ENCODE measurements around the gene ATF6. TPM values are rescaled to one million over a fixed set of nuclear protein-coding genes. Genes with fewer than 3 reads are reported as not detected.

ATF6 gene
- polyA plus RNA-seq, 2 of the 4 experiments (the other 2 are of a cell fraction), result 8.6 to 28.0 TPM

- FAIRE-seq (no peak), ATAC-seq (no peak), DNase-seq (ENCODE audit: low read depth in 1 of 2, low spot score in 1 of 2) (no peak)
- Histone ChIP-seq H3K9me3 (no peaks in the 10 kb centered on the region), H3K4me3 (no peak overlapping the region), H3K4me2 (no peak overlapping the region), H3K27ac (no peak overlapping the region), H3K4me1 (no peaks in the 10 kb centered on the region)
- ChIA-PET CTCF (no interaction called here), POLR2A (no interaction called here)
- TF ChIP-seq NFE2L2 (conservative IDR thresholded peaks at IDR 0.05; ENCODE audit: low read length) (no peak), CBX8 (IDR thresholded peaks at IDR 0.05) (no peak), HES2 (IDR thresholded peaks at IDR 0.05) (no peak), POLR2AphosphoS2 (conservative IDR thresholded peaks at IDR 0.05; ENCODE audit: low read length) (no peak), SREBF2 (IDR thresholded peaks at IDR 0.05) (no peak), ZSCAN20 (CRISPR knock-in tag; IDR thresholded peaks at IDR 0.05) (no peak), CHD4 (IDR thresholded peaks at IDR 0.05; ENCODE audit: borderline replicate concordance) (no peak), SMC3 (IDR thresholded peaks at IDR 0.05) (no peak), PBX3 (IDR thresholded peaks at IDR 0.05) (no peak), MAFK (IDR thresholded peaks at IDR 0.05; ENCODE audit: partially characterized antibody) (no peak), ZFP36 (IDR thresholded peaks at IDR 0.05; ENCODE audit: borderline replicate concordance, partially characterized antibody) (no peak), HEYL (CRISPR knock-in tag; IDR thresholded peaks at IDR 0.05) (no peak), HDAC2 (IDR thresholded peaks at IDR 0.05) (no peak), BCL3 (IDR thresholded peaks at IDR 0.05) (no peak), NPAS2 (CRISPR knock-in tag; IDR thresholded peaks at IDR 0.05; ENCODE audit: borderline replicate concordance) (no peak), EHMT2 (IDR thresholded peaks at IDR 0.05; ENCODE audit: low read depth) (no peak)
Measured at GRCh38 chr1:161844696-161845095, 78.6 kb downstream of the ATF6 start.

GRCh38 chr1:161848676-161849075 lies 82.6 kb downstream of the ATF6 start:
- H3K9me3 ChIP-seq, result no peaks in the 10 kb centered on the region
- H3K4me2 ChIP-seq, result no peak overlapping the region
- no peak overlapping the region for H3K4me3 ChIP-seq
- 38% methylated on average over 1 of the region's 1 CpG for WGBS (ENCODE audit: missing lambda C conversion rate)
- TF ChIP-seq PBX3 (IDR thresholded peaks at IDR 0.05), result no peak
- no peak for TF ChIP-seq ZFP36 (IDR thresholded peaks at IDR 0.05; ENCODE audit: borderline replicate concordance, partially characterized antibody)
- no peak for TF ChIP-seq ATOH8 (CRISPR knock-in tag; IDR thresholded peaks at IDR 0.05; ENCODE audit: low read depth)
- no peak for TF ChIP-seq ELK1 (IDR thresholded peaks at IDR 0.05; ENCODE audit: low read depth, low read length)
- no peak for TF ChIP-seq SMC3 (IDR thresholded peaks at IDR 0.05)
- TF ChIP-seq REST (IDR thresholded peaks at IDR 0.05), result no peak
- TF ChIP-seq PHF8 (IDR thresholded peaks at IDR 0.05; ENCODE audit: borderline replicate concordance, low read depth), result no peak
- ATAC-seq (no peak), FAIRE-seq (no peak), DNase-seq (ENCODE audit: low read depth in 1 of 2, low spot score in 1 of 2) (no peak)
- ChIA-PET POLR2A (no interaction called here), CTCF (interaction anchor here (0.6 kb wide), 1 partner anchor 25 kb away, joined by 3 read pairs; no protein-coding TSS in a partner anchor)
- H3K4me1 ChIP-seq, result no peaks in the 10 kb centered on the region
- H3K27ac ChIP-seq, result no peak overlapping the region
